HG03060 (cell line): Measurements from ENCODE around the gene FXYD4.
"Not testable (repeated sequence)": the region's sequence is repeated elsewhere in the genome, so short reads cannot be mapped to it uniquely, and the experiment has no call there.

Experiments used
- ATAC-seq: cut with Tn5 transposase; IDR thresholded peaks from one replicate; pipeline ENCODE4 v1.9.1; 2021; ENCODE audit warnings: low read depth, moderate number of reproducible peaks; ENCODE audit not compliant: unreplicated experiment

The FXYD4 gene

DNA sequence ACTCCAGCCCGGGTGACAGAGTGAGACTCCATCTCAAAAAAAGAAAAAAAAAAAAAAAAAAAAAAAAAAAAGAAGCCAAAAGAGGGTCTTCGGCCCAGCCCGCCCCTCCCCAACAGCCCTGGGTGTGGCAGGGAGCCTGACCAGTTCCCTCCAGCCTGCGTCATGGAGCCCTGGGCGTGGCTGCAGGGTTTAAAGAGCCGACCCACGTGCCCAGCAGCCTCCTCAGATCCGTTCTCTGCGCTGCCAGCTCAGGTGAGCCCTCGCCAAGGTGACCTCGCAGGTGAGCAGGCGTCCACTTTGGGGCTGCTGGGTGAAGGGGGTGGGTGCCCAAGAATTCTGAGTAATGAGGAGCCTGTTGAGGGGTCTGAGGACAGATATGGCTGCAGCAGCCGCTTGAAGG is at the start of gene FXYD4:
Gene FXYD4 (plus strand): TSS at position 219 of the 400 bp plus-strand sequence. CDS start 2,111 bp downstream, outside the sequence.
- no peak for ATAC-seq

- ATAC-seq, result no peak
These were observed 49.1 kb upstream of the FXYD4 start for GRCh38 chr10:43322331-43322730.

DNA sequence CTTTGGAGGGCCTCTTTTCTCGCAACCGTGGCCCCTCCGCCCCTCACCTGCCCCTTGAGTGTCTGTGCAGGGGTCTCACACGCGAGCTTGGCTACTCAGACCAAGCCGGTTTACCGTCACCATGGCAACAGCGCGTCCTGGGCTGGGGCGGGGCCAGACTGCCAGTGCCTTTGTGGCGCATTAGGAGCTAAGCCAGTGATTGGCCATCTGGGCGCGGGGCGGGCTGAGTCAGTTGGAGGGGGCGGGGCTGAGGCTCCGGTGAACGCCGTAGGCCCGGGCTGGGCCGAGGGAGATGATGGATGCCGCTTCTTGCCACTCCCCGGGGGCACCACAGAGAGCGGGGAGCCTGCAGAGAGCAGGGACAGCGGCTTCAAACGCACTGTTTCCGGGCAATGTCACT is 48.7 kb upstream of the FXYD4 start:
- no peak for ATAC-seq

- ATAC-seq, result no peak
These were observed 48.2 kb upstream of the FXYD4 start for GRCh38 chr10:43323245-43323644.

GRCh38 chr10:43324876-43325275 is 46.6 kb upstream of the FXYD4 start:
- ATAC-seq, result no peak

GRCh38 chr10:43327171-43327570 is 44.3 kb upstream of the FXYD4 start:
- no peak for ATAC-seq

- no peak for ATAC-seq
These were observed 43.5 kb upstream of the FXYD4 start for GRCh38 chr10:43327986-43328385.

- ATAC-seq, result not testable (repeated sequence)
These were observed 42.6 kb upstream of the FXYD4 start for GRCh38 chr10:43328810-43329209.

- not testable (repeated sequence) for ATAC-seq
These were observed 42.1 kb upstream of the FXYD4 start for GRCh38 chr10:43329246-43329885.

GRCh38 chr10:43330049-43330823 is 41.2 kb upstream of the FXYD4 start:
- not testable (repeated sequence) for ATAC-seq

DNA sequence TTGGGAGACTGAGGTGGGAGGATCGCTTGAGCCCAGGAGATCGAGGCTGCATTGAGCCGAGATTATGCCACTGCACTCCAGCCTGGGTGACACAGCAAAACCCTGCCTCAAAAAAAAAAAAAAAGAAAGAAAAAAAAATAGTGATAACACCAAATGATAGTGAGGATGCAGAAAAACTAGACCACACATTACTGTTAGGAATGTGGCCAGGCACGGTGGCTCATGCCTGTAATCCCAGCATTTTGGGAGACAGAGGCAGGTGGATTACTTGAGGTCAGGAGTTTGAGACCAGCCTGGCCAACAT is 40.7 kb upstream of the FXYD4 start:
- ATAC-seq, result not testable (repeated sequence)

DNA sequence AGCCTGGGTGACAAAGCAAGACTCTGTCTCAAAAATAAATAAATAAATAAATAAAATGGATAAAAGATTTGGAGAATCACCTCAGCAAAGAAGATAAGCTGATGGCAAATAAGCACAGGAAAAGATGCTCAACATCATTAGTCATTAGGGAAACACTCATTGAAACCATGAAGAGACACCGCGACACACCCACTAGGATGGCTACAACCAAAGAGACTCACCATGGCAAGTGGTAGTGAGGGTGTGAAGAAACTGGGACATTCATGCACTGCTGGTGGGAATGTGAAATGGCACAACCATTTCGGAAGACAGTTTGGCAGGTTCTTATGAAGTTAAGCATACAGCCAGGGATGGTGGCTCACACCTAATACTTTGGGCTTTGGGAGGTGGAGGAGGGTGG is 37.8 kb upstream of the FXYD4 start:
- ATAC-seq, result no peak

DNA sequence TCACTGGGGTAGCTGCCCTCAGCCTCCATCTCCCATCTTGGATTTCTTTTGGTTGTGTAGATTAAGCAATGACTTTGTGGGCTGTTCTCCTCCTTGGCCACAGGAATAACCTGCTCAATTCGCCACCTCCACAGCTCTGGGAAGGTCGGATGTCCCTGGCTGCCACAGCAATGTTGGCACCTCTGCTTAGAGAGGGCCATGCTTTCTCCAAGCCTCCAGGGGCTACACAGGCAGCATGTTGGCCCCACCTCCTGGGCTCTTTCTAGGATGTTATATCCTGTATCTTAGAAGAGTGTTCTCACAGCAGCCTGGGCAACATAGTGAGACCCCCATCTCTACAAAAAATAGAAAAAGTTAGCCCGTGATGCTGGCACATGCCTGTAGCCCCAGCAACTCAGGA is 35.4 kb upstream of the FXYD4 start:
- ATAC-seq, result no peak

GRCh38 chr10:43336641-43337318 is 34.7 kb upstream of the FXYD4 start:
- ATAC-seq, result no peak

- ATAC-seq, result not testable (repeated sequence)
These were observed 33.9 kb upstream of the FXYD4 start for GRCh38 chr10:43337536-43337935.

DNA sequence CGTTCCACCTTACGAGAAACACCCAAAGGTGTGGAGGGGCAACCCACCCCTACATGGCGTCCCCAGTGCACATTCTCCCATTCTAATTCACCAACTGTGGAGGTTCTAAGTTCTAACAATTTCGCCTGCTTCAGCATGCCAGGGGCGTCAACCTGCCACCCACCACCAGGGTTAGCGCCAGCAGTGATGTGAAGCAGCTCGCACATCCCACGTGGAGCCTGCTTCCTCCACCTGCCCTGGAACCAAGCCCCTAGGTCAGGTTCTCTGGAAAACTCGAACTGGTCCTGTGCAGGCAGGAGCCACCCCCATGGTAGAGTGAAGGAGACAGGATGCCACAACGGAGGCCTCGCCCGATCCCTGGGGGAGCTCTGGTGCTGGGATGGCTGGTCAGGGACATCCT is 33.3 kb upstream of the FXYD4 start:
- ATAC-seq, result no peak

- ATAC-seq, result no peak
These were observed 32.3 kb upstream of the FXYD4 start for GRCh38 chr10:43339136-43339535.

DNA sequence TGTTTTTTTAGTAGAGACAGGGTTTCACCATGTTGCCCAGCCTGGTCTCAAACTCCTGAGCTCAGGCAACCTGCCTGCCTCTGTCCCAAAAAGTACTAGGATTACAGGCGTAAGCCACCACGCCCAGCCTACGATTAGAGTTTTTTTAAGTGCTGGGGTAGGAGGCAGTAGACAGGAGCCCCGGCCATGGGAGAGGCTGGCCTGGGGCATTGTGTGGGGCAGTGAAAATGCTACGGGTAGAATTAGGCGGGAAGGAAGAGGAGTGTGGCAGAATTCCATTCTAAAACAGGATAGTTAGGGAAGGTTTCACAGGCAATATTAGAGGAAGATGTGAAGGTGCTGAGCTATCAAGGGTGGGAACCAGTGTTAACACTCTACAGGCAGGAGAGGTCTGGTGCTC is 31.3 kb upstream of the FXYD4 start:
- ATAC-seq, result no peak

DNA sequence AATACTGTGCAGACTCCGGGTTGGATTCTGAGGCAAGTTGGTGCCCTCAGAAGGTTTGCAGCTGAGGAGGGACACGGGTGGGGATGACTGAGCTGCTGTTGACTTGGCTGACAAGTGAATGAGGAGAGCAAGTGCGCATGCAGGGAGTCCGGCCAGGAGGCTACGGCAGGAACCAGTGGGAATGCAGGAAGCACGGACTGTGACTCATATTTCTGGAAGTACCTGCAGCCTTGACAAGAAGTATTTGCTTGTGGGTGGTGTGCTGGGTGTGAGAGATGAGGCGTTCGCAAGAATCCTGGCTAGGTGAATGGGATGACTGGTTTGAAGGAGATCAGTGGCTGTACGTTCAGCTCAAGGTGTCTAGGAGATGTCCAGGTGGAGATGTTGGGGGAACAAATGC is 30.8 kb upstream of the FXYD4 start:
- no peak for ATAC-seq

- ATAC-seq, result no peak
These were observed 30.0 kb upstream of the FXYD4 start for GRCh38 chr10:43341450-43341849.

- no peak for ATAC-seq
These were observed 28.9 kb upstream of the FXYD4 start for GRCh38 chr10:43342279-43343125.
